Liver (tissue), 9 donors: ENCODE data around the gene GTSE1. TPM values are rescaled to one million over a fixed set of nuclear protein-coding genes. Genes with fewer than 3 reads are reported as not detected.

ENCODE experiments used
- DNase-seq: peaks from one replicate; pipeline ENCODE4 v3.0.0-alpha.2; 2017; ENCODE audit warnings: low spot score
- H3K27ac ChIP-seq, 2 donors: one replicate each; pipeline ENCODE4 v1.7.0; 2013; ENCODE audit warnings: inconsistent platforms in 2 of 2, low read length in 2 of 2, control low read depth in 1 of 2, low read depth in 1 of 2, mild to moderate bottlenecking in 1 of 2
- H3K27me3 ChIP-seq, 4 donors: one replicate each; pipeline versions ENCODE4 v1.6.1 to v1.7.0; 2013; ENCODE audit warnings: low read length in 3 of 4, inconsistent platforms in 1 of 4, mild to moderate bottlenecking in 1 of 4, moderate library complexity in 1 of 4; ENCODE audit not compliant: control insufficient read depth in 4 of 4, insufficient read depth in 4 of 4
- H3K36me3 ChIP-seq, 4 donors: one replicate each; pipeline versions ENCODE4 v1.6.1 to v1.7.0; 2013; ENCODE audit warnings: low read length in 3 of 4, mild to moderate bottlenecking in 3 of 4, low read depth in 1 of 4, moderate library complexity in 1 of 4; ENCODE audit not compliant: control insufficient read depth in 4 of 4, insufficient read depth in 3 of 4
- H3K4me1 ChIP-seq, 4 donors: one replicate each; pipeline versions ENCODE4 v1.6.1 to v1.7.0; 2013; ENCODE audit warnings: low read length in 3 of 4, mild to moderate bottlenecking in 3 of 4, moderate library complexity in 1 of 4; ENCODE audit not compliant: control insufficient read depth in 4 of 4, insufficient read depth in 4 of 4
- H3K4me3 ChIP-seq, 3 donors: one replicate each; pipeline versions ENCODE4 v1.6.1 to v1.7.0; 2013; ENCODE audit warnings: low read length in 3 of 3, control low read depth in 1 of 3, low read depth in 1 of 3, mild to moderate bottlenecking in 1 of 3
- H3K9ac ChIP-seq, 2 donors: one replicate each; pipeline ENCODE4 v1.7.0; 2013; ENCODE audit warnings: low read length in 2 of 2, mild to moderate bottlenecking in 2 of 2, moderate library complexity in 2 of 2, control low read depth in 1 of 2, low read depth in 1 of 2
- H3K9me3 ChIP-seq, 4 donors: one replicate each; pipeline versions ENCODE4 v1.6.1 to v1.7.0; 2013; ENCODE audit warnings: low read length in 3 of 4; ENCODE audit not compliant: control insufficient read depth in 4 of 4
- EGR1 ChIP-seq, 2 donors: IDR thresholded peaks; 2 replicates each; pipeline ENCODE4 v1.6.1; 2016 to 2018; ENCODE audit warnings: antibody characterized with exemption in 2 of 2, low read depth in 2 of 2
- FOXA1 ChIP-seq: IDR thresholded peaks from 2 replicates; pipeline ENCODE4 v1.6.1; 2016; ENCODE audit warnings: antibody characterized with exemption
- FOXA2 ChIP-seq: IDR thresholded peaks from 2 replicates; pipeline ENCODE4 v1.6.1; 2016; ENCODE audit warnings: antibody characterized with exemption
- GABPA ChIP-seq, 2 donors: IDR thresholded peaks in 1 of 2; conservative IDR thresholded peaks in 1 of 2; 2 replicates each; pipeline ENCODE4 v1.6.1; 2016; ENCODE audit warnings: antibody characterized with exemption in 2 of 2, mild to moderate bottlenecking in 1 of 2, moderate library complexity in 1 of 2
- HNF4A ChIP-seq, 2 donors: conservative IDR thresholded peaks; 2 replicates each; pipeline ENCODE4 v1.6.1; 2016; ENCODE audit warnings: antibody characterized with exemption in 2 of 2, mild to moderate bottlenecking in 2 of 2
- HNF4G ChIP-seq: IDR thresholded peaks from 2 replicates; pipeline ENCODE4 v1.6.1; 2016; ENCODE audit warnings: antibody characterized with exemption
- JUND ChIP-seq, 2 donors: IDR thresholded peaks; 2 replicates each; pipeline ENCODE4 v1.6.1; 2016; ENCODE audit warnings: antibody characterized with exemption in 2 of 2
- RAD21 ChIP-seq, 2 donors: IDR thresholded peaks; 2 replicates each; pipeline ENCODE4 v1.6.1; 2016; ENCODE audit warnings: antibody characterized with exemption in 2 of 2, mild to moderate bottlenecking in 2 of 2
- RXRA ChIP-seq, 2 donors: IDR thresholded peaks; 2 replicates each; pipeline ENCODE4 v1.6.1; 2017 to 2018; ENCODE audit warnings: antibody characterized with exemption in 2 of 2, mild to moderate bottlenecking in 1 of 2
- TAF1 ChIP-seq: conservative IDR thresholded peaks from 2 replicates; pipeline ENCODE4 v1.6.1; 2016; ENCODE audit warnings: antibody characterized with exemption, mild to moderate bottlenecking
- YY1 ChIP-seq: IDR thresholded peaks from 2 replicates; pipeline ENCODE4 v1.6.1; 2016; ENCODE audit warnings: antibody characterized with exemption, mild to moderate bottlenecking
- WGBS: extraction: QIAGEN DNeasy Blood & Tissue Kit; methylation state at CpG from one replicate; pipeline ENCODE4 v1.1.7; 2013; 5-methylcytosine and 5-hydroxymethylcytosine counted together
- polyA plus RNA-seq, 2 donors: library from polyadenylated mRNA; stranded (reverse) in 1 of 2; unstranded in 1 of 2; fragments of 200-250 nt in 1 of 2; fragments of >200 nt in 1 of 2; fragmentation: Nextera tagmentation in 1 of 2; extraction: Ambion mirVana in 1 of 2; gene quantifications; one replicate each; pipeline versions ENCODE4 v1.2.1 to v1.2.3, GENCODE V29; 2013 to 2015
- total RNA-seq, 2 donors: library from RNA; depleted of rRNA; stranded (reverse); fragments of >200 nt; gene quantifications; one replicate each; pipeline ENCODE4 v1.2.3, GENCODE V29; 2014
- TF ChIP-seq, protein P1 (sequence below): IDR thresholded peaks from 2 replicates; pipeline ENCODE4 v1.6.1; 2016; ENCODE audit warnings: antibody characterized with exemption
- TF ChIP-seq, protein P2 (sequence below): IDR thresholded peaks from 2 replicates; pipeline ENCODE4 v1.6.1; 2016; ENCODE audit warnings: antibody characterized with exemption
- TF ChIP-seq, protein P3 (sequence below): IDR thresholded peaks from 2 replicates; pipeline ENCODE4 v1.6.1; 2016; ENCODE audit warnings: antibody characterized with exemption
- TF ChIP-seq, protein P4 (sequence below): IDR thresholded peaks from 2 replicates; pipeline ENCODE4 v1.6.1; 2016; ENCODE audit warnings: antibody characterized with exemption, mild to moderate bottlenecking
- TF ChIP-seq, protein P5 (sequence below): fragments of 150-350 bp; IDR thresholded peaks from 2 replicates; pipeline ENCODE4 v1.5.1; 2017; ENCODE audit warnings: improper control_type of control experiment, low read depth, low read length; ENCODE audit not compliant: missing input control
- donor health status: healthy.
- donor health status: healthy.
- donor health status: healthy.
- donor health status: healthy.
- donor health status: healthy.

Gene GTSE1
- total and polyA plus RNA-seq, 4 donors, result 0.17 to 13.9 (median 0.85) TPM

DNA sequence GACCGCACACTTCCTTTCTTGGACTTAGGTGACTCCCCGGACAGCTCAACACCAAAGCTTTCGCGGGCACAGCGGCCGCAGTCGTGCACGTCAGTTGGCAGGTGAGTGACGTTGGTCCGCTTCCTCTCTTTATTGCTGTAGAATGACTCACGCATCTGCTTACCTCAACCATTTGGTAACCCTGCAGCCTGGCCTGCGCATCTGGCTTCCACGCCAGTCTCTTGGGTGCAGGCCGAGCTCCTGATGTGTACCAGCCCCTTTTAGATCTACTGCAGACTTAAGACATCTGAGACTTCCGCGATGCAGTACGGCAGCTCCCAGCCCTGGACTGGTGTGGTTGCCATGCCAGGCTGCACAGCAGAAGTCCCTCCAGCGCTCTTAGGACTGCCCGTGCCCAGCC lies 26.5 kb downstream of the GTSE1 start:
- no peaks in the 10 kb centered on the region for H3K9me3 ChIP-seq
- WGBS, result 98% methylated on average over 19 of the region's 19 CpGs
- H3K27me3 ChIP-seq, result no peaks in the 10 kb centered on the region
- no peak overlapping the region for H3K9ac ChIP-seq
- H3K4me1 ChIP-seq, result no peaks in the 10 kb centered on the region
- H3K36me3 ChIP-seq, result no peaks in the 10 kb centered on the region
- no peak for TF ChIP-seq YY1
- no peak for TF ChIP-seq HNF4A (conservative IDR thresholded peaks at IDR 0.05)
- no peak for TF ChIP-seq RAD21 (IDR thresholded peaks at IDR 0.05)
- TF ChIP-seq HNF4G, result no peak
- TF ChIP-seq, protein P1, sequence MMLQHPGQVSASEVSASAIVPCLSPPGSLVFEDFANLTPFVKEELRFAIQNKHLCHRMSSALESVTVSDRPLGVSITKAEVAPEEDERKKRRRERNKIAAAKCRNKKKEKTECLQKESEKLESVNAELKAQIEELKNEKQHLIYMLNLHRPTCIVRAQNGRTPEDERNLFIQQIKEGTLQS, result no peak
- TF ChIP-seq FOXA2, result no peak
- TF ChIP-seq, protein P2, sequence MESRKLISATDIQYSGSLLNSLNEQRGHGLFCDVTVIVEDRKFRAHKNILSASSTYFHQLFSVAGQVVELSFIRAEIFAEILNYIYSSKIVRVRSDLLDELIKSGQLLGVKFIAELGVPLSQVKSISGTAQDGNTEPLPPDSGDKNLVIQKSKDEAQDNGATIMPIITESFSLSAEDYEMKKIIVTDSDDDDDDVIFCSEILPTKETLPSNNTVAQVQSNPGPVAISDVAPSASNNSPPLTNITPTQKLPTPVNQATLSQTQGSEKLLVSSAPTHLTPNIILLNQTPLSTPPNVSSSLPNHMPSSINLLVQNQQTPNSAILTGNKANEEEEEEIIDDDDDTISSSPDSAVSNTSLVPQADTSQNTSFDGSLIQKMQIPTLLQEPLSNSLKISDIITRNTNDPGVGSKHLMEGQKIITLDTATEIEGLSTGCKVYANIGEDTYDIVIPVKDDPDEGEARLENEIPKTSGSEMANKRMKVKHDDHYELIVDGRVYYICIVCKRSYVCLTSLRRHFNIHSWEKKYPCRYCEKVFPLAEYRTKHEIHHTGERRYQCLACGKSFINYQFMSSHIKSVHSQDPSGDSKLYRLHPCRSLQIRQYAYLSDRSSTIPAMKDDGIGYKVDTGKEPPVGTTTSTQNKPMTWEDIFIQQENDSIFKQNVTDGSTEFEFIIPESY, result no peak
- TF ChIP-seq GABPA (IDR thresholded peaks at IDR 0.05 in 1 of 2, conservative IDR thresholded peaks at IDR 0.05 in 1 of 2), result no peak
- TF ChIP-seq RXRA (IDR thresholded peaks at IDR 0.05), result no peak
- no peak for TF ChIP-seq TAF1
- TF ChIP-seq, protein P3, sequence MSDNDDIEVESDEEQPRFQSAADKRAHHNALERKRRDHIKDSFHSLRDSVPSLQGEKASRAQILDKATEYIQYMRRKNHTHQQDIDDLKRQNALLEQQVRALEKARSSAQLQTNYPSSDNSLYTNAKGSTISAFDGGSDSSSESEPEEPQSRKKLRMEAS, result no peak
- TF ChIP-seq JUND (IDR thresholded peaks at IDR 0.05), result no peak
- TF ChIP-seq, protein P4, sequence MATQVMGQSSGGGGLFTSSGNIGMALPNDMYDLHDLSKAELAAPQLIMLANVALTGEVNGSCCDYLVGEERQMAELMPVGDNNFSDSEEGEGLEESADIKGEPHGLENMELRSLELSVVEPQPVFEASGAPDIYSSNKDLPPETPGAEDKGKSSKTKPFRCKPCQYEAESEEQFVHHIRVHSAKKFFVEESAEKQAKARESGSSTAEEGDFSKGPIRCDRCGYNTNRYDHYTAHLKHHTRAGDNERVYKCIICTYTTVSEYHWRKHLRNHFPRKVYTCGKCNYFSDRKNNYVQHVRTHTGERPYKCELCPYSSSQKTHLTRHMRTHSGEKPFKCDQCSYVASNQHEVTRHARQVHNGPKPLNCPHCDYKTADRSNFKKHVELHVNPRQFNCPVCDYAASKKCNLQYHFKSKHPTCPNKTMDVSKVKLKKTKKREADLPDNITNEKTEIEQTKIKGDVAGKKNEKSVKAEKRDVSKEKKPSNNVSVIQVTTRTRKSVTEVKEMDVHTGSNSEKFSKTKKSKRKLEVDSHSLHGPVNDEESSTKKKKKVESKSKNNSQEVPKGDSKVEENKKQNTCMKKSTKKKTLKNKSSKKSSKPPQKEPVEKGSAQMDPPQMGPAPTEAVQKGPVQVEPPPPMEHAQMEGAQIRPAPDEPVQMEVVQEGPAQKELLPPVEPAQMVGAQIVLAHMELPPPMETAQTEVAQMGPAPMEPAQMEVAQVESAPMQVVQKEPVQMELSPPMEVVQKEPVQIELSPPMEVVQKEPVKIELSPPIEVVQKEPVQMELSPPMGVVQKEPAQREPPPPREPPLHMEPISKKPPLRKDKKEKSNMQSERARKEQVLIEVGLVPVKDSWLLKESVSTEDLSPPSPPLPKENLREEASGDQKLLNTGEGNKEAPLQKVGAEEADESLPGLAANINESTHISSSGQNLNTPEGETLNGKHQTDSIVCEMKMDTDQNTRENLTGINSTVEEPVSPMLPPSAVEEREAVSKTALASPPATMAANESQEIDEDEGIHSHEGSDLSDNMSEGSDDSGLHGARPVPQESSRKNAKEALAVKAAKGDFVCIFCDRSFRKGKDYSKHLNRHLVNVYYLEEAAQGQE, result no peak
- TF ChIP-seq FOXA1, result no peak
- TF ChIP-seq, protein P5, sequence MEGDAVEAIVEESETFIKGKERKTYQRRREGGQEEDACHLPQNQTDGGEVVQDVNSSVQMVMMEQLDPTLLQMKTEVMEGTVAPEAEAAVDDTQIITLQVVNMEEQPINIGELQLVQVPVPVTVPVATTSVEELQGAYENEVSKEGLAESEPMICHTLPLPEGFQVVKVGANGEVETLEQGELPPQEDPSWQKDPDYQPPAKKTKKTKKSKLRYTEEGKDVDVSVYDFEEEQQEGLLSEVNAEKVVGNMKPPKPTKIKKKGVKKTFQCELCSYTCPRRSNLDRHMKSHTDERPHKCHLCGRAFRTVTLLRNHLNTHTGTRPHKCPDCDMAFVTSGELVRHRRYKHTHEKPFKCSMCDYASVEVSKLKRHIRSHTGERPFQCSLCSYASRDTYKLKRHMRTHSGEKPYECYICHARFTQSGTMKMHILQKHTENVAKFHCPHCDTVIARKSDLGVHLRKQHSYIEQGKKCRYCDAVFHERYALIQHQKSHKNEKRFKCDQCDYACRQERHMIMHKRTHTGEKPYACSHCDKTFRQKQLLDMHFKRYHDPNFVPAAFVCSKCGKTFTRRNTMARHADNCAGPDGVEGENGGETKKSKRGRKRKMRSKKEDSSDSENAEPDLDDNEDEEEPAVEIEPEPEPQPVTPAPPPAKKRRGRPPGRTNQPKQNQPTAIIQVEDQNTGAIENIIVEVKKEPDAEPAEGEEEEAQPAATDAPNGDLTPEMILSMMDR, result no peak
- TF ChIP-seq EGR1 (IDR thresholded peaks at IDR 0.05; ENCODE audit: low read depth in 2 of 2), result no peak
- DNase-seq, result no peak
- H3K27ac ChIP-seq, result no peak overlapping the region
- H3K4me3 ChIP-seq, result no peak overlapping the region
